GM18502 (cell line): Measurements from ENCODE around the gene NFE2L1.
"Not testable (repeated sequence)": the region's sequence is repeated elsewhere in the genome, so short reads cannot be mapped to it uniquely, and the experiment has no call there.

ENCODE experiments used
- ATAC-seq: cut with Tn5 transposase; IDR thresholded peaks from one replicate; pipeline ENCODE4 v1.9.1; 2021; ENCODE audit warnings: mild to moderate bottlenecking; ENCODE audit not compliant: unreplicated experiment, poor library complexity

The NFE2L1 gene

GRCh38 chr17:48047741-48048383 lies at the start of gene NFE2L1:
TSS of gene NFE2L1 (plus strand) at chr17:48048359. CDS start at chr17:48051119, 2,760 bp downstream.
- ATAC-seq = peak; percentile 89

GRCh38 chr17:47999582-47999981 lies 48.6 kb upstream of the NFE2L1 start:
- no peak for ATAC-seq

- ATAC-seq = no peak
Observed at GRCh38 chr17:48001197-48001596, 47.0 kb upstream of the NFE2L1 start.

GRCh38 chr17:48001657-48002056 lies 46.5 kb upstream of the NFE2L1 start:
- ATAC-seq = not testable (repeated sequence)

GRCh38 chr17:48002266-48002915 lies 45.8 kb upstream of the NFE2L1 start:
- ATAC-seq = no peak

- ATAC-seq = no peak
Observed at GRCh38 chr17:48002916-48003416, 45.2 kb upstream of the NFE2L1 start.

- ATAC-seq = no peak
Observed at GRCh38 chr17:48003417-48004151, 44.6 kb upstream of the NFE2L1 start.

- ATAC-seq = no peak
Observed at GRCh38 chr17:48004983-48005382, 43.2 kb upstream of the NFE2L1 start.

GRCh38 chr17:48006936-48007709 lies 41.0 kb upstream of the NFE2L1 start:
- no peak for ATAC-seq

GRCh38 chr17:48010193-48010592 lies 38.0 kb upstream of the NFE2L1 start:
- ATAC-seq = no peak

- ATAC-seq = no peak
Observed at GRCh38 chr17:48011405-48012150, 36.6 kb upstream of the NFE2L1 start.

- ATAC-seq = no peak
Observed at GRCh38 chr17:48012151-48012520, 36.0 kb upstream of the NFE2L1 start.

- no peak for ATAC-seq
Observed at GRCh38 chr17:48012654-48013053, 35.5 kb upstream of the NFE2L1 start.

- ATAC-seq = no peak
Observed at GRCh38 chr17:48013876-48014594, 34.1 kb upstream of the NFE2L1 start.

- no peak for ATAC-seq
Observed at GRCh38 chr17:48014595-48015111, 33.5 kb upstream of the NFE2L1 start.

- no peak for ATAC-seq
Observed at GRCh38 chr17:48016112-48016511, 32.0 kb upstream of the NFE2L1 start.

- ATAC-seq = peak; percentile 12
Observed at GRCh38 chr17:48017817-48018158, 30.4 kb upstream of the NFE2L1 start.

GRCh38 chr17:48021934-48022333 lies 26.2 kb upstream of the NFE2L1 start:
- no peak for ATAC-seq

- no peak for ATAC-seq
Observed at GRCh38 chr17:48022901-48023300, 25.3 kb upstream of the NFE2L1 start.
